Panc1 (cell line): Measurements from ENCODE around the gene GOLGA3. TPM values are rescaled to one million over a fixed set of nuclear protein-coding genes. Genes with fewer than 3 reads are reported as not detected.

ENCODE experiments used
- ATAC-seq: fragments of 200-7000 bp; cut with Tn5 transposase; 2 replicates; pipeline ENCODE4 v1.9.1; 2020; ENCODE audit warnings: mild to moderate bottlenecking, moderate library complexity
- BruUV-seq: library from RNA; stranded (reverse); fragments of 400-500 nt; replicated peaks from 2 replicates; lab custom pipeline; 2021; lab: Mats Ljungman, UMichigan
- CTCF ChIA-PET: fragments of 300-600 bp; sonication (Branson Sonifier 250); formaldehyde crosslinking; loops from one replicate; lab custom pipeline; 2022; ENCODE audit warnings: antibody characterized with exemption; lab: Charles Lee
- POLR2A ChIA-PET: fragments of 300-600 bp; sonication (Branson Sonifier 250); formaldehyde crosslinking; loops from one replicate; lab custom pipeline; 2022; ENCODE audit warnings: antibody characterized with exemption; lab: Charles Lee
- DNase-seq: peaks from one replicate; pipeline ENCODE4 v3.0.0-alpha.2; 2010; ENCODE audit warnings: low read depth, low spot score
- H3K27ac ChIP-seq: 2 replicates; pipeline ENCODE4 v1.5.1; 2011; ENCODE audit warnings: mild to moderate bottlenecking, low read length, inconsistent platforms
- H3K27me3 ChIP-seq: fragments of 200-500 bp; sonication (Bioruptor generic); 2 replicates; pipeline ENCODE4 v1.6.0; 2014; ENCODE audit warnings: low read length, inconsistent platforms; ENCODE audit not compliant: control insufficient read depth, insufficient read depth
- H3K36me3 ChIP-seq: fragments of 200-500 bp; sonication (Bioruptor generic); 2 replicates; pipeline ENCODE4 v1.5.1; 2014; ENCODE audit warnings: inconsistent platforms, mild to moderate bottlenecking, low read length, moderate library complexity; ENCODE audit not compliant: control insufficient read depth, insufficient read depth
- H3K4me1 ChIP-seq: 2 replicates; pipeline ENCODE4 v1.5.1; 2011; ENCODE audit warnings: inconsistent platforms, mild to moderate bottlenecking, low read length, moderate library complexity; ENCODE audit not compliant: control insufficient read depth, insufficient read depth
- H3K4me3 ChIP-seq, 2 experiments: 2 replicates each; pipeline ENCODE4 v1.5.1; 2011 to 2012; ENCODE audit warnings: low read depth in 2 of 2, low read length in 2 of 2, mild to moderate bottlenecking in 2 of 2, inconsistent platforms in 1 of 2, moderate library complexity in 1 of 2
- H3K9me3 ChIP-seq: fragments of 200-500 bp; sonication (Bioruptor generic); 2 replicates; pipeline ENCODE4 v1.5.1; 2014; ENCODE audit warnings: low read depth, mild to moderate bottlenecking, inconsistent platforms, low read length, moderate library complexity; ENCODE audit not compliant: control insufficient read depth, insufficient read depth
- CTCF ChIP-seq: fragments of 450-650 bp; IDR thresholded peaks from 2 replicates; pipeline ENCODE4 v1.5.1; 2017; ENCODE audit warnings: mild to moderate bottlenecking
- POLR2AphosphoS5 ChIP-seq: IDR thresholded peaks from 2 replicates; pipeline ENCODE4 v1.6.1; 2012; ENCODE audit warnings: mild to moderate bottlenecking, low read depth, low read length, moderate library complexity
- SIN3A ChIP-seq: IDR thresholded peaks from 2 replicates; pipeline ENCODE4 v1.6.1; 2012; ENCODE audit warnings: low read depth, mild to moderate bottlenecking, low read length, moderate library complexity, borderline replicate concordance; ENCODE audit not compliant: insufficient read depth
- TCF7L2 ChIP-seq: IDR thresholded peaks from 2 replicates; pipeline ENCODE4 v1.6.1; 2011; ENCODE audit warnings: mild to moderate bottlenecking, low read depth, low read length, inconsistent platforms
- in situ Hi-C: cut with HindIII; loops from 2 replicates; pipeline ENCODE4 v1.10.0; 2016; ENCODE audit warnings: low sequenced_read_pairs, low pct_unique_long_range_greater_than_20kb
- intact Hi-C: fragments of 100-400 bp; cut with micrococcal nuclease; formaldehyde crosslinking; loops from one replicate; pipeline ENCODE4 v1.10.0; 2022; ENCODE audit not compliant: unreplicated experiment
- total RNA-seq: library from RNA; stranded (reverse); gene quantifications from one replicate; pipeline ENCODE4 v1.2.1, GENCODE V29; 2021; ENCODE audit not compliant: unreplicated experiment
- TF ChIP-seq, protein P1 (sequence below), 2 experiments: IDR thresholded peaks; 2 replicates each; pipeline ENCODE4 v1.6.1; 2011 to 2012; ENCODE audit warnings: low read depth in 2 of 2, control low read depth in 1 of 2, low read length in 1 of 2, mild to moderate bottlenecking in 1 of 2, moderate library complexity in 1 of 2; ENCODE audit not compliant: insufficient read depth in 1 of 2

The GOLGA3 gene
- total RNA-seq, 1 experiment from 2014 or later = 61.1 TPM

- CTCF ChIA-PET = no interaction called here
- intact Hi-C loops = no loop called here
These were observed 44.3 kb upstream of the GOLGA3 start for GRCh38 chr12:132872975-132873421.

GRCh38 chr12:132872073-132872855 is 43.6 kb upstream of the GOLGA3 start:
- TF ChIP-seq, protein P1, sequence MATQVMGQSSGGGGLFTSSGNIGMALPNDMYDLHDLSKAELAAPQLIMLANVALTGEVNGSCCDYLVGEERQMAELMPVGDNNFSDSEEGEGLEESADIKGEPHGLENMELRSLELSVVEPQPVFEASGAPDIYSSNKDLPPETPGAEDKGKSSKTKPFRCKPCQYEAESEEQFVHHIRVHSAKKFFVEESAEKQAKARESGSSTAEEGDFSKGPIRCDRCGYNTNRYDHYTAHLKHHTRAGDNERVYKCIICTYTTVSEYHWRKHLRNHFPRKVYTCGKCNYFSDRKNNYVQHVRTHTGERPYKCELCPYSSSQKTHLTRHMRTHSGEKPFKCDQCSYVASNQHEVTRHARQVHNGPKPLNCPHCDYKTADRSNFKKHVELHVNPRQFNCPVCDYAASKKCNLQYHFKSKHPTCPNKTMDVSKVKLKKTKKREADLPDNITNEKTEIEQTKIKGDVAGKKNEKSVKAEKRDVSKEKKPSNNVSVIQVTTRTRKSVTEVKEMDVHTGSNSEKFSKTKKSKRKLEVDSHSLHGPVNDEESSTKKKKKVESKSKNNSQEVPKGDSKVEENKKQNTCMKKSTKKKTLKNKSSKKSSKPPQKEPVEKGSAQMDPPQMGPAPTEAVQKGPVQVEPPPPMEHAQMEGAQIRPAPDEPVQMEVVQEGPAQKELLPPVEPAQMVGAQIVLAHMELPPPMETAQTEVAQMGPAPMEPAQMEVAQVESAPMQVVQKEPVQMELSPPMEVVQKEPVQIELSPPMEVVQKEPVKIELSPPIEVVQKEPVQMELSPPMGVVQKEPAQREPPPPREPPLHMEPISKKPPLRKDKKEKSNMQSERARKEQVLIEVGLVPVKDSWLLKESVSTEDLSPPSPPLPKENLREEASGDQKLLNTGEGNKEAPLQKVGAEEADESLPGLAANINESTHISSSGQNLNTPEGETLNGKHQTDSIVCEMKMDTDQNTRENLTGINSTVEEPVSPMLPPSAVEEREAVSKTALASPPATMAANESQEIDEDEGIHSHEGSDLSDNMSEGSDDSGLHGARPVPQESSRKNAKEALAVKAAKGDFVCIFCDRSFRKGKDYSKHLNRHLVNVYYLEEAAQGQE (IDR thresholded peaks at IDR 0.05; ENCODE audit: insufficient read depth in 1 of 2, low read depth in 2 of 2, low read length in 1 of 2) = no peak
- TF ChIP-seq TCF7L2 (no peak), SIN3A (no peak), CTCF (no peak), POLR2AphosphoS5 (no peak)
- no peaks in the 10 kb centered on the region for H3K4me1 ChIP-seq
- H3K27ac ChIP-seq = no peak overlapping the region
- DNase-seq (no peak), ATAC-seq (no peak)
- in situ Hi-C loops = no loop called here
- TSS peak; percentile 40 for BruUV-seq
- H3K27me3 ChIP-seq = no peaks in the 10 kb centered on the region
- H3K9me3 ChIP-seq = no peaks in the 10 kb centered on the region
- no peak overlapping the region for H3K4me3 ChIP-seq
- intact Hi-C loops = no loop called here
- H3K36me3 ChIP-seq = peaks cover 11% of the 10 kb centered on the region
- ChIA-PET POLR2A (no interaction called here), CTCF (no interaction called here)

More at GRCh38 chr12:132872975-132873421, 44.3 kb upstream of the GOLGA3 start:
- ATAC-seq (0 out of 2 replicates have a peak, but pooled peaks have one; percentile 10), DNase-seq (no peak)
- BruUV-seq = no TSS peak
- Histone ChIP-seq H3K27me3 (no peaks in the 10 kb centered on the region), H3K9me3 (no peaks in the 10 kb centered on the region), H3K4me3 (no peak overlapping the region), H3K36me3 (peaks cover 6% of the 10 kb centered on the region; the same call in 1 of the 2 replicates), H3K27ac (no peak overlapping the region), H3K4me1 (no peaks in the 10 kb centered on the region)
- in situ Hi-C loops = no loop called here
- no peak for TF ChIP-seq SIN3A
- TF ChIP-seq, protein P1 (IDR thresholded peaks at IDR 0.05; ENCODE audit: insufficient read depth in 1 of 2, low read depth in 2 of 2, low read length in 1 of 2) = no peak
- TF ChIP-seq TCF7L2 = no peak
- no peak for TF ChIP-seq POLR2AphosphoS5
- TF ChIP-seq CTCF = no peak
- POLR2A ChIA-PET = no interaction called here
